ENCODE data around the gene WNT2.

DNA sequence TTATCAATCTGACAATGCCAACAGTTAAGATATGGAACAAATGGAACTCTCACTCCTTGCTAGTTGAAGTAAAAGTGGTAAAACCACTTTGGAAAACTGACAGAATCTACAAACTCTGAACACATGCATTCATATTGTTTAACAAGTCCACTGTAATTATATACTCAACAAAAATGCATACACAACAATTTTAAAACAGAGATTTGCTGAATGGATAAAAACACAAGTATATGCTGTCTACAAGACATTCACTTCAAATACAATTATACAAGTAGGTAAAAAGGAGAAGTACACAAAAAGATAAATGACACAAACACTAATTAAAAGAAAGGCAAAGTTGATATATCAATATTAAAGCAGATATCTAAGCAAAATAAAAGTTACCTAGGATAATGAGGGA is 9.2 kb upstream of the WNT2 start:
- TF ChIP-seq, protein P1, sequence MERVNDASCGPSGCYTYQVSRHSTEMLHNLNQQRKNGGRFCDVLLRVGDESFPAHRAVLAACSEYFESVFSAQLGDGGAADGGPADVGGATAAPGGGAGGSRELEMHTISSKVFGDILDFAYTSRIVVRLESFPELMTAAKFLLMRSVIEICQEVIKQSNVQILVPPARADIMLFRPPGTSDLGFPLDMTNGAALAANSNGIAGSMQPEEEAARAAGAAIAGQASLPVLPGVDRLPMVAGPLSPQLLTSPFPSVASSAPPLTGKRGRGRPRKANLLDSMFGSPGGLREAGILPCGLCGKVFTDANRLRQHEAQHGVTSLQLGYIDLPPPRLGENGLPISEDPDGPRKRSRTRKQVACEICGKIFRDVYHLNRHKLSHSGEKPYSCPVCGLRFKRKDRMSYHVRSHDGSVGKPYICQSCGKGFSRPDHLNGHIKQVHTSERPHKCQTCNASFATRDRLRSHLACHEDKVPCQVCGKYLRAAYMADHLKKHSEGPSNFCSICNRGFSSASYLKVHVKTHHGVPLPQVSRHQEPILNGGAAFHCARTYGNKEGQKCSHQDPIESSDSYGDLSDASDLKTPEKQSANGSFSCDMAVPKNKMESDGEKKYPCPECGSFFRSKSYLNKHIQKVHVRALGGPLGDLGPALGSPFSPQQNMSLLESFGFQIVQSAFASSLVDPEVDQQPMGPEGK (CRISPR knock-in tag; IDR thresholded peaks at IDR 0.05; ENCODE audit: borderline replicate concordance), result no peak
- TF ChIP-seq BACH2 (CRISPR knock-in tag; IDR thresholded peaks at IDR 0.05; ENCODE audit: borderline replicate concordance) (no peak), ZFP3 (CRISPR knock-in tag; IDR thresholded peaks at IDR 0.05) (no peak), ARNTL (CRISPR knock-in tag; IDR thresholded peaks at IDR 0.05; ENCODE audit: borderline replicate concordance, low read depth) (no peak), ZNF565 (CRISPR knock-in tag; conservative IDR thresholded peaks at IDR 0.05; ENCODE audit: low read depth) (no peak), ZNF70 (CRISPR knock-in tag; IDR thresholded peaks at IDR 0.05) (no peak), ESRRG (CRISPR knock-in tag; IDR thresholded peaks at IDR 0.05) (no peak)
- TF ChIP-seq, protein P2, sequence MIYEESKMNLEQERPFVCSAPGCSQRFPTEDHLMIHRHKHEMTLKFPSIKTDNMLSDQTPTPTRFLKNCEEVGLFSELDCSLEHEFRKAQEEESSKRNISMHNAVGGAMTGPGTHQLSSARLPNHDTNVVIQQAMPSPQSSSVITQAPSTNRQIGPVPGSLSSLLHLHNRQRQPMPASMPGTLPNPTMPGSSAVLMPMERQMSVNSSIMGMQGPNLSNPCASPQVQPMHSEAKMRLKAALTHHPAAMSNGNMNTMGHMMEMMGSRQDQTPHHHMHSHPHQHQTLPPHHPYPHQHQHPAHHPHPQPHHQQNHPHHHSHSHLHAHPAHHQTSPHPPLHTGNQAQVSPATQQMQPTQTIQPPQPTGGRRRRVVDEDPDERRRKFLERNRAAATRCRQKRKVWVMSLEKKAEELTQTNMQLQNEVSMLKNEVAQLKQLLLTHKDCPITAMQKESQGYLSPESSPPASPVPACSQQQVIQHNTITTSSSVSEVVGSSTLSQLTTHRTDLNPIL (CRISPR knock-in tag; IDR thresholded peaks at IDR 0.05; ENCODE audit: low read depth), result no peak
- TF ChIP-seq, protein P3, sequence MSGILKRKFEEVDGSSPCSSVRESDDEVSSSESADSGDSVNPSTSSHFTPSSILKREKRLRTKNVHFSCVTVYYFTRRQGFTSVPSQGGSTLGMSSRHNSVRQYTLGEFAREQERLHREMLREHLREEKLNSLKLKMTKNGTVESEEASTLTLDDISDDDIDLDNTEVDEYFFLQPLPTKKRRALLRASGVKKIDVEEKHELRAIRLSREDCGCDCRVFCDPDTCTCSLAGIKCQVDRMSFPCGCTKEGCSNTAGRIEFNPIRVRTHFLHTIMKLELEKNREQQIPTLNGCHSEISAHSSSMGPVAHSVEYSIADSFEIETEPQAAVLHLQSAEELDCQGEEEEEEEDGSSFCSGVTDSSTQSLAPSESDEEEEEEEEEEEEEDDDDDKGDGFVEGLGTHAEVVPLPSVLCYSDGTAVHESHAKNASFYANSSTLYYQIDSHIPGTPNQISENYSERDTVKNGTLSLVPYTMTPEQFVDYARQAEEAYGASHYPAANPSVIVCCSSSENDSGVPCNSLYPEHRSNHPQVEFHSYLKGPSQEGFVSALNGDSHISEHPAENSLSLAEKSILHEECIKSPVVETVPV (CRISPR knock-in tag; IDR thresholded peaks at IDR 0.05), result no peak
- TF ChIP-seq, protein P4, sequence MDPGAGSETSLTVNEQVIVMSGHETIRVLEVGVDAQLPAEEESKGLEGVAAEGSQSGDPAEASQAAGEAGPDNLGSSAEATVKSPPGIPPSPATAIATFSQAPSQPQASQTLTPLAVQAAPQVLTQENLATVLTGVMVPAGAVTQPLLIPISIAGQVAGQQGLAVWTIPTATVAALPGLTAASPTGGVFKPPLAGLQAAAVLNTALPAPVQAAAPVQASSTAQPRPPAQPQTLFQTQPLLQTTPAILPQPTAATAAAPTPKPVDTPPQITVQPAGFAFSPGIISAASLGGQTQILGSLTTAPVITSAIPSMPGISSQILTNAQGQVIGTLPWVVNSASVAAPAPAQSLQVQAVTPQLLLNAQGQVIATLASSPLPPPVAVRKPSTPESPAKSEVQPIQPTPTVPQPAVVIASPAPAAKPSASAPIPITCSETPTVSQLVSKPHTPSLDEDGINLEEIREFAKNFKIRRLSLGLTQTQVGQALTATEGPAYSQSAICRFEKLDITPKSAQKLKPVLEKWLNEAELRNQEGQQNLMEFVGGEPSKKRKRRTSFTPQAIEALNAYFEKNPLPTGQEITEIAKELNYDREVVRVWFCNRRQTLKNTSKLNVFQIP (CRISPR knock-in tag; IDR thresholded peaks at IDR 0.05; ENCODE audit: borderline replicate concordance, low read depth), result no peak
